ENCODE measurements around the gene GULP1. TPM values are rescaled to one million over a fixed set of nuclear protein-coding genes. Genes with fewer than 3 reads are reported as not detected.

GULP1 gene
- total RNA-seq, 1 donor from 2014 or later = 39.4 TPM

DNA sequence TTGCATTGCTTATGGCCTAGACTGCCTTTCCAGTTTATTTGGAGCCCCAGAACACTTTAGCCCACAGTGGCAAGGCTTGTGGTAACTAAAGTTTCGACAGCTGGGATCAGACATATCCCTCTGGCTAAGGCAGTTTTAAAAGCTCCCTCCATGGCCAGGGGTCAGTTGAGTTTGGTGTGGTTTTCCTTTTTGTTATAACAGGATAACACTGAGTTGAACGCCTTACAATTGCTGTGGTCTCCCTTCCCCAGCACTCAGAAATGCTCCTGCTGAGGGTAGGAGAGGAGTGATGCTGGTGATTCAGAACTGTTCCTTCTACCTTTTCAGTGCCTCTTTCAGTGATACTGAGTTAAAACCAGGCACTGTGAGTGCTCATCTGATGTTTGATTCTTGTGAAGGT, 182.6 kb downstream of the GULP1 start:
- H3K27ac Mint-ChIP-seq (ENCODE audit: unreplicated experiment) = no peak overlapping the region
- Histone ChIP-seq H3K36me3 (ENCODE audit: insufficient read depth, low read length) (no peaks in the 10 kb centered on the region), H3K9ac (ENCODE audit: low read length) (no peak overlapping the region), H4K20me1 (ENCODE audit: insufficient read depth, low read length) (no peaks in the 10 kb centered on the region), H3K9me3 (ENCODE audit: insufficient read depth, low read depth, low read length) (no peaks in the 10 kb centered on the region), H3K4me3 (ENCODE audit: insufficient read depth, low read depth, low read length) (no peak overlapping the region), H3K27me3 (ENCODE audit: insufficient read depth, low read length) (no peaks in the 10 kb centered on the region), H3K4me1 (ENCODE audit: insufficient read depth, low read length) (peaks cover 5% of the 10 kb centered on the region), H2AFZ (ENCODE audit: low read depth, low read length) (no peak overlapping the region), H3K27ac (ENCODE audit: low read depth, low read length) (no peak overlapping the region), H3K79me2 (ENCODE audit: insufficient read depth, low read length) (no peaks in the 10 kb centered on the region), H3K4me2 (ENCODE audit: low read length) (no peak overlapping the region)
- H3K9me3 Mint-ChIP-seq (ENCODE audit: unreplicated experiment) = peaks cover 4% of the 10 kb centered on the region
- no peaks in the 10 kb centered on the region for H3K27me3 Mint-ChIP-seq (ENCODE audit: low read depth, unreplicated experiment)
- no peak for TF ChIP-seq EZH2 (IDR thresholded peaks at IDR 0.05; ENCODE audit: insufficient read depth, low read length)
- TF ChIP-seq, protein P1, sequence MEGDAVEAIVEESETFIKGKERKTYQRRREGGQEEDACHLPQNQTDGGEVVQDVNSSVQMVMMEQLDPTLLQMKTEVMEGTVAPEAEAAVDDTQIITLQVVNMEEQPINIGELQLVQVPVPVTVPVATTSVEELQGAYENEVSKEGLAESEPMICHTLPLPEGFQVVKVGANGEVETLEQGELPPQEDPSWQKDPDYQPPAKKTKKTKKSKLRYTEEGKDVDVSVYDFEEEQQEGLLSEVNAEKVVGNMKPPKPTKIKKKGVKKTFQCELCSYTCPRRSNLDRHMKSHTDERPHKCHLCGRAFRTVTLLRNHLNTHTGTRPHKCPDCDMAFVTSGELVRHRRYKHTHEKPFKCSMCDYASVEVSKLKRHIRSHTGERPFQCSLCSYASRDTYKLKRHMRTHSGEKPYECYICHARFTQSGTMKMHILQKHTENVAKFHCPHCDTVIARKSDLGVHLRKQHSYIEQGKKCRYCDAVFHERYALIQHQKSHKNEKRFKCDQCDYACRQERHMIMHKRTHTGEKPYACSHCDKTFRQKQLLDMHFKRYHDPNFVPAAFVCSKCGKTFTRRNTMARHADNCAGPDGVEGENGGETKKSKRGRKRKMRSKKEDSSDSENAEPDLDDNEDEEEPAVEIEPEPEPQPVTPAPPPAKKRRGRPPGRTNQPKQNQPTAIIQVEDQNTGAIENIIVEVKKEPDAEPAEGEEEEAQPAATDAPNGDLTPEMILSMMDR (IDR thresholded peaks at IDR 0.05; ENCODE audit: insufficient read depth, low read depth, low read length) = no peak
- FAIRE-seq = no peak
- H3K4me1 Mint-ChIP-seq (ENCODE audit: low read depth, unreplicated experiment) = peaks cover 9% of the 10 kb centered on the region
- no peaks in the 10 kb centered on the region for H3K36me3 Mint-ChIP-seq (ENCODE audit: low read depth, unreplicated experiment)
- no peak for DNase-seq (ENCODE audit: low read depth)
- H3K4me3 Mint-ChIP-seq (ENCODE audit: unreplicated experiment) = no peak overlapping the region

DNA sequence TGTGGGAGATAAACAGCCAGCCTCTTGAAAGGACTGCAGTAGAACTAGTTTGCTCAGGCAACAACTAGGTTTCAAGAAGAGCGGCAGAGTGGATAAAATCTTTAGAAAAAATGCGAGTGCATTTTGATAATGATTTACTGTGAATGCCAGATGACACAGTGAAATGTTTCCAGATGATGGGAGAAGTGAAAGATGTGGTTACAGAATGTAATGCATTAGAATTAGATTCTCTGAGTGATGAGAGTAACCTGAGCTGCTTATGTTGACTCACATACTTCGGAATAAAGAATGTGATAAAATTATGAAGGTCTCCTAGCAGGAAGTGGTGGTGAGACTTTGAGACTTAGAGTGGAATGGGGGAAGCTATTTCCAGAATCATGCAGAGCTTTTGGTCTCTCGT, 184.3 kb downstream of the GULP1 start:
- Histone ChIP-seq H3K9me3 (ENCODE audit: insufficient read depth, low read depth, low read length) (no peaks in the 10 kb centered on the region), H3K4me2 (ENCODE audit: low read length) (peak overlapping the region; percentile 69), H3K27ac (ENCODE audit: low read depth, low read length) (peak overlapping the region; percentile 42), H3K4me3 (ENCODE audit: insufficient read depth, low read depth, low read length) (no peak overlapping the region), H3K9ac (ENCODE audit: low read length) (no peak overlapping the region), H3K79me2 (ENCODE audit: insufficient read depth, low read length) (no peaks in the 10 kb centered on the region), H4K20me1 (ENCODE audit: insufficient read depth, low read length) (no peaks in the 10 kb centered on the region), H2AFZ (ENCODE audit: low read depth, low read length) (no peak overlapping the region), H3K27me3 (ENCODE audit: insufficient read depth, low read length) (no peaks in the 10 kb centered on the region), H3K36me3 (ENCODE audit: insufficient read depth, low read length) (no peaks in the 10 kb centered on the region), H3K4me1 (ENCODE audit: insufficient read depth, low read length) (peaks cover 5% of the 10 kb centered on the region)
- peak; percentile 99 for FAIRE-seq
- no peaks in the 10 kb centered on the region for H3K36me3 Mint-ChIP-seq (ENCODE audit: low read depth, unreplicated experiment)
- peak overlapping the region; percentile 50 for H3K4me3 Mint-ChIP-seq (ENCODE audit: unreplicated experiment)
- peaks cover 2% of the 10 kb centered on the region for H3K9me3 Mint-ChIP-seq (ENCODE audit: unreplicated experiment)
- TF ChIP-seq, protein P1 (IDR thresholded peaks at IDR 0.05; ENCODE audit: insufficient read depth, low read depth, low read length) = no peak
- TF ChIP-seq EZH2 (IDR thresholded peaks at IDR 0.05; ENCODE audit: insufficient read depth, low read length) = no peak
- peak overlapping the region; percentile 85 for H3K27ac Mint-ChIP-seq (ENCODE audit: unreplicated experiment)
- DNase-seq (ENCODE audit: low read depth) = peak; percentile 86
- H3K27me3 Mint-ChIP-seq (ENCODE audit: low read depth, unreplicated experiment) = no peaks in the 10 kb centered on the region
- H3K4me1 Mint-ChIP-seq (ENCODE audit: low read depth, unreplicated experiment) = peaks cover 9% of the 10 kb centered on the region

DNA sequence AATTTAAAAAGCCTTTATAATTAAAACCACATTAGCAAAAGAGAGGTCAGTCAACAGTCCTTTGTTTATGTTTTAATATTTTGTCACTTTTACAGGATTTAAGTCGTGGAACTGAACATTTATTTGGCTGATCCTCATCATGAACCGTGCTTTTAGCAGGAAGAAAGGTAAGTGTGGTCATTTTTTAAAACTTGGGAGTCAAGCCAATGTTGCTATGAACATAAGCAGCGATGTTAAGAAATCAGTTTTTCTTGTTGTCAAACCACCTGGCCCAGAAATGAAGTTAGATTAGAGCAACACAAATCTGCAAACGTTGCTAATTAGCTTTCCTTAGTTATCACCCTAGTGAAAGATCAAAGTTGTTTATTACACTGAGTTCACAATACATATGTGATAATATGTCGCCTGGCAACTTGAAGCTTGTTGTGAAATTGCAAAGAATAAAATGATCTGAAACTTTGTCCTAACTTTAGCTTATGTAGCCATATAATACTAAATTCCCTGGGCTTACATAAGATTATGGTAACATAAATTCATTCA, 186.0 kb downstream of the GULP1 start:
- no peaks in the 10 kb centered on the region for H3K36me3 ChIP-seq (ENCODE audit: insufficient read depth, low read length)
- H2AFZ ChIP-seq (ENCODE audit: low read depth, low read length) = no peak overlapping the region
- no peak overlapping the region for H3K4me3 ChIP-seq (ENCODE audit: insufficient read depth, low read depth, low read length)
- H3K4me2 ChIP-seq (ENCODE audit: low read length) = no peak overlapping the region
- TF ChIP-seq EZH2 (IDR thresholded peaks at IDR 0.05; ENCODE audit: insufficient read depth, low read length) = no peak
- TF ChIP-seq, protein P1 (IDR thresholded peaks at IDR 0.05; ENCODE audit: insufficient read depth, low read depth, low read length) = no peak
- H3K36me3 Mint-ChIP-seq (ENCODE audit: low read depth, unreplicated experiment) = no peaks in the 10 kb centered on the region
- no peak for FAIRE-seq
- H3K4me3 Mint-ChIP-seq (ENCODE audit: unreplicated experiment) = no peak overlapping the region
- H3K4me1 Mint-ChIP-seq (ENCODE audit: low read depth, unreplicated experiment) = peaks cover 9% of the 10 kb centered on the region
- no peak for DNase-seq (ENCODE audit: low read depth)
- no peak overlapping the region for H3K27ac ChIP-seq (ENCODE audit: low read depth, low read length)
- no peaks in the 10 kb centered on the region for H3K27me3 ChIP-seq (ENCODE audit: insufficient read depth, low read length)
- H3K27me3 Mint-ChIP-seq (ENCODE audit: low read depth, unreplicated experiment) = no peaks in the 10 kb centered on the region
- H3K79me2 ChIP-seq (ENCODE audit: insufficient read depth, low read length) = no peaks in the 10 kb centered on the region
- no peak overlapping the region for H3K27ac Mint-ChIP-seq (ENCODE audit: unreplicated experiment)
- peaks cover 5% of the 10 kb centered on the region for H3K4me1 ChIP-seq (ENCODE audit: insufficient read depth, low read length)
- H3K9me3 ChIP-seq (ENCODE audit: insufficient read depth, low read depth, low read length) = no peaks in the 10 kb centered on the region
- no peaks in the 10 kb centered on the region for H4K20me1 ChIP-seq (ENCODE audit: insufficient read depth, low read length)
- H3K9ac ChIP-seq (ENCODE audit: low read length) = no peak overlapping the region
- H3K9me3 Mint-ChIP-seq (ENCODE audit: unreplicated experiment) = peaks cover 2% of the 10 kb centered on the region

All from astrocyte (in vitro differentiated cells and primary cell).